ENCODE data around the gene PIGC.

The PIGC gene

DNA sequence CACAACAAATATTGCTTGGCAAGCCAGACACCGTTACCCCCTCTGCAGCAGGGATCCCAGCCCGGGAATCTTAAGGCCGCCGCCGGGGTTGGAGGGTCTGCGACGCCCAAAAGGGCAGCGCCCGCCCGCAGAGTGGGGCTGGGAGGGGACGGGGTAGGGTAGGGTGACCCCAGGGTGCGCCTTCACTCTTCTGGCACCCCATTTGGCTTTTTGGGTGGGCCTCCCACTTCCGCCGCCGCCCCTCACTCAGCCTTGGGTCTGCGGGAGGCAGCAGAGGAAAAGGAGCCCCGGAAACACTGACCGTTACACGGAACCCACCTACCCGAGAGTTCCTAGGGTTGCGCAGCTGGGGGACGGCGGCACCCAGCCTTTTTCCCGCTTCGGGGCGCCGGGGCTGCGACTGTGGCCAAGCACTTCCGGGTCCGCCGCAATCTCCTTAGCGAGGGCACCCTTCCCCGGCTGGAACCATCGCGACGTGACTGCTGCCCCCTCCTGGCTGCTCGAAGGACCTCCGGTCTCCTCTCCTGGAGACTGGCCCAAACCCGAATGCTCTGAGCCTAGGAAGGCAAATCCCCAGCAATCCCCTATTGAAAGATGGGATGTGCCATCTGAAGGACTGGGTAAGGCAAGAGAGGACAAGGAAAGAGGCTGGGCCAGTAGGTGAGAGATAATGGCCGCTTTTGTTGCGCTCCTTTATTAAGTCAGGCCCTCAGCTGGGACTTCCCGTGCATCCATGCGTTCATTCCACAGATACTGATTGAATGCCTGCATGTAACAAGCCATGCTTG is at the start of gene PIGC:
TSS of gene PIGC (minus strand) at position 404 of the 788 bp plus-strand sequence. CDS start 1,447 bp downstream, outside the sequence.
- 0 out of 2 replicates have a peak, but pooled peaks cover 9% of the 10 kb centered on the region for H4K20me1 ChIP-seq
- no peaks in the 10 kb centered on the region for H3K27me3 ChIP-seq
- H3K9ac ChIP-seq = peak within 1 kb of the TSS; percentile 96
- H3K36me3 ChIP-seq = peaks cover 33% of the 10 kb centered on the region
- H3K27ac ChIP-seq = peak within 1 kb of the TSS; percentile 95
- H3K4me3 ChIP-seq = peak within 1 kb of the TSS; percentile 93
- no peak for TF ChIP-seq Cebpa-rat (IDR thresholded peaks at IDR 0.05)
- peak within 1 kb of the TSS; percentile 87 for H3K4me2 ChIP-seq
- H3K4me1 ChIP-seq = peaks cover 18% of the 10 kb centered on the region
- H3K9me3 ChIP-seq = no peaks in the 10 kb centered on the region

DNA sequence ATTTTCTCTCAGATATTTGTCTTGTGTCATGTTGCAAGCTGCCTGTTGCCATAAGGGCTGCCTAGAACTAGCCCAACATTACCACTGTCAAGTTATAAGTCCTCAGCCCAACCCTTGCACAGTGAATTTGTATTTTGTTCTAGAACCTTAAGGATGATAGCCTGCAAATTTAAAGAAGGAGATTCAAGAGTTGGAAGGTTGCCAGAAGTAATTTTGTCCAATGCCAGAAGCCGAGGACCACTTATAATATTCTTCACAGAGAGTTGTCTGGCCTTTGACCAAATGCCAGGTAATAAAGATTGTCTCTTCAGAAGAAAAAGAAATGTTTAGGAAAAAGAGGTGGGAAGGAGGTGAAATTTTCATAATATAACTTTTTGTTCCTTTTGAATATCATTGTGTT is 48.6 kb upstream of the PIGC start:
- Histone ChIP-seq H3K9me3 (no peaks in the 10 kb centered on the region), H3K36me3 (no peaks in the 10 kb centered on the region), H3K4me2 (no peak overlapping the region), H3K27me3 (no peaks in the 10 kb centered on the region), H3K9ac (no peak overlapping the region), H3K4me3 (no peak overlapping the region), H3K4me1 (peaks cover 9% of the 10 kb centered on the region), H4K20me1 (no peaks in the 10 kb centered on the region), H3K27ac (no peak overlapping the region)
- TF ChIP-seq Cebpa-rat (IDR thresholded peaks at IDR 0.05) = no peak

DNA sequence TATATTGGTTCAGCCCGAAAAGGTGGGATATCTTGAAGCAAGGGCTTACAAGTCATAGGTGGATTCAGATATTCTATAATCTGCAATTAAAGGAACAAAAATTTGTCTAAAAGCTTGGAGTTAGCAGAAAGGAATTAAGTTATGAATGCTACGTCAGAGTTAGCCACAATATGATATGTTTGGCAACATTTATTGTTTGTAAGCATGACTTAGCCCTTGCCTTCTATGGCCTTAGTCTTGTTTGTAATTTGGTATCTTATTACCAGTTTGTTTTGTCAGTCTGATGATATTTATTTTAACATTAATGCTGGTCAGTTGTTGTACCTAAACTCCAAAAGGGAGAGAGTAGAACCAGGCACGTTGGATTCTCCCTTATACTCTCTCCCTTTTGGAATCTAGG is 46.0 kb upstream of the PIGC start:
- H3K4me2 ChIP-seq = no peak overlapping the region
- H3K27me3 ChIP-seq = no peaks in the 10 kb centered on the region
- H3K4me1 ChIP-seq = peaks cover 10% of the 10 kb centered on the region
- no peak for TF ChIP-seq Cebpa-rat (IDR thresholded peaks at IDR 0.05)
- H4K20me1 ChIP-seq = no peaks in the 10 kb centered on the region
- H3K27ac ChIP-seq = no peak overlapping the region
- no peak overlapping the region for H3K9ac ChIP-seq
- H3K4me3 ChIP-seq = no peak overlapping the region
- H3K36me3 ChIP-seq = no peaks in the 10 kb centered on the region
- no peaks in the 10 kb centered on the region for H3K9me3 ChIP-seq

DNA sequence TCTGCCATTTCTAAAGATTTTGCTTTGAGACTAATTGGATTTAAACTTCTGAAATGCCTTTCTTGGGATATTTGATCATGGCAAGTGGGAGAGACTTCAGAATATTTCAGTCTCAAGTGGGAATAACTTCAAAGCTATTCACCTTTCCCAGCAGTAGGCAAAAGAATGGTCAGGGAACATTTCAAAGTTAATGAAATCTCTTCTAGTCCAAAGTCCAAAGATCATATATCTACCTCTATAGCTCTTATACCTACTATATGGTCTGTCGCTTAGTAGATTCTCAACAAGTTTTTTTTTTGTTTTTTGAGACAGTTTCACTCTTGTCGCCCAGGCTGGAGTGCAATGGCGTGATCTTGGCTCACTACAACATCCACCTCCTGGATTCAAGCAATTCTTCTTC is 44.5 kb upstream of the PIGC start:
- H3K27me3 ChIP-seq = no peaks in the 10 kb centered on the region
- no peak overlapping the region for H3K27ac ChIP-seq
- H4K20me1 ChIP-seq = no peaks in the 10 kb centered on the region
- TF ChIP-seq Cebpa-rat (IDR thresholded peaks at IDR 0.05) = no peak
- H3K9me3 ChIP-seq = no peaks in the 10 kb centered on the region
- H3K9ac ChIP-seq = no peak overlapping the region
- no peak overlapping the region for H3K4me2 ChIP-seq
- H3K36me3 ChIP-seq = no peaks in the 10 kb centered on the region
- peaks cover 10% of the 10 kb centered on the region for H3K4me1 ChIP-seq
- H3K4me3 ChIP-seq = no peak overlapping the region

DNA sequence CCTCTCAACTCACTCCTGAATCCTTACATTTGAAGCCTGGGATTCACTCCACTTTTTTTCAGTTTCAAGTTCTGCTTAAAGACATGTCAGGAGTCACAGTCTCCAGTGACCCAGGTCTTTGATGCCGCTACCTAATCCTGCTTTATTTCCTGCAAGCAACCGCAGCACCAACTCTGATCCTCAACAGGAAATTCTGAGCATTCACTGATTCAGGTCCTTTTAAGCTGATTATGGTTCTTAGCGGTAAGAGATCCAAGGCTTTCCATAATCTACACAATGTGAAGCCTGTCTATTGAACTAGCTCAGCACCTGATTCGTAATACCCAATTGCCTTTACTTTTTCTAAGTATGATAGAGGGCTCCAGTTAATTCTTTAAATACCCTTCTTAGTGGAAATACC is 43.7 kb upstream of the PIGC start:
- no peak overlapping the region for H3K9ac ChIP-seq
- H3K4me3 ChIP-seq = no peak overlapping the region
- H3K4me1 ChIP-seq = peaks cover 10% of the 10 kb centered on the region
- peak overlapping the region; percentile 25; the same call in 1 of the 2 replicates for H3K4me2 ChIP-seq
- no peak overlapping the region for H3K27ac ChIP-seq
- TF ChIP-seq Cebpa-rat (IDR thresholded peaks at IDR 0.05) = no peak
- H3K9me3 ChIP-seq = no peaks in the 10 kb centered on the region
- no peaks in the 10 kb centered on the region for H3K36me3 ChIP-seq
- H4K20me1 ChIP-seq = no peaks in the 10 kb centered on the region
- H3K27me3 ChIP-seq = no peaks in the 10 kb centered on the region

DNA sequence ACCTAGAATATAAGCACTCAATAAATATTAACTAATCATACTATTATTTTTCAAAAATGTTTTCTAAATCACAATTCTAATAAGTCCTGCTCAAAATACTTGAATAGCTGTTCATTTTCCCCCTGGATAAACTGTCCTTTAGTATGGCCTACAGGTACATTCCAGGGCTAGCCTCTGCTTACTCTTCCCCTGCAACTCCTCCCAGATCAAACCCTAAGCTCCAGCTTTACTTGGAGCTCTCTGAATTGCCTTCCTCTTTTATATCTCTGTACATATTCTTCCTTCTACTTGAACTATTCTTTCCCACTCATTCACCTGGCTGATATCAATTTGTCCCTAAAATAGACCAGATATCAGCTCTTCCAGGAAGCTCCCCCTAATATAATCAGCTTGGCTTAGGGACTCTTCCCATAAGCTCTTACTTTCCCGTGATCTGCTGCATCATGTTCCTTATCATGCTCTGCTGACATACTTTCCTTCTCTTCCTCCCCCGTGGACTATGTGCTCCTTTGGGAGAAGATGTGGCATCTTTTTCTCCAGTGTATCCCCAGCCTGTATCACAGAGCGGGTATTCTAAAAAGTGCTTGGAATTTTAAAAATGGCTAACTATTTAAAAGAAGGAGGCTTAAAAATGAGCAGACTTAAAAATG is 43.1 kb upstream of the PIGC start:
- Histone ChIP-seq H3K9me3 (no peaks in the 10 kb centered on the region), H3K9ac (no peak overlapping the region), H4K20me1 (no peaks in the 10 kb centered on the region), H3K4me2 (peak overlapping the region; percentile 25; the same call in 1 of the 2 replicates), H3K27ac (no peak overlapping the region), H3K4me3 (no peak overlapping the region), H3K27me3 (no peaks in the 10 kb centered on the region), H3K36me3 (no peaks in the 10 kb centered on the region), H3K4me1 (peaks cover 10% of the 10 kb centered on the region)
- no peak for TF ChIP-seq Cebpa-rat (IDR thresholded peaks at IDR 0.05)

DNA sequence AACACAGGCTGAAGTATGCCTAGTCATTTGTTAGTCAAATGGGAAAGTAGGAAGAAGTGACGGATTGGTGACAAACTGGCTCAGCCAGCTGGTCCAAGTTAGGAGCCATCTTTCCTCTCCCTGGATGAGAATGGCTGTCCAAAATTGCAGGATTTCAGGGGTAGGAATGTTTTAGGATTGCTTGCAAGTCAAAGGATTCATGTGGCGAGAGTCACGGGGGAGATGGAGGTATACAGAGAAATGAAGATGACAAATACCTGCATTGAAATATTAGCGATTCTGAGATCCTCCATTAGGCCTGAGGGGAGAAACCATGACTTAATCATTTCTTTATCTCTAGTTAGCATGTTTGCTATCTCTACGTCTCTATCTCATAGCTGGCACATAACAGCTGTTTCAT is 41.8 kb upstream of the PIGC start:
- Histone ChIP-seq H3K4me3 (no peak overlapping the region), H3K9me3 (no peaks in the 10 kb centered on the region), H3K4me2 (no peak overlapping the region), H3K9ac (no peak overlapping the region), H3K27me3 (no peaks in the 10 kb centered on the region), H3K36me3 (no peaks in the 10 kb centered on the region), H3K4me1 (peaks cover 17% of the 10 kb centered on the region), H3K27ac (no peak overlapping the region), H4K20me1 (no peaks in the 10 kb centered on the region)
- TF ChIP-seq Cebpa-rat (IDR thresholded peaks at IDR 0.05) = no peak

DNA sequence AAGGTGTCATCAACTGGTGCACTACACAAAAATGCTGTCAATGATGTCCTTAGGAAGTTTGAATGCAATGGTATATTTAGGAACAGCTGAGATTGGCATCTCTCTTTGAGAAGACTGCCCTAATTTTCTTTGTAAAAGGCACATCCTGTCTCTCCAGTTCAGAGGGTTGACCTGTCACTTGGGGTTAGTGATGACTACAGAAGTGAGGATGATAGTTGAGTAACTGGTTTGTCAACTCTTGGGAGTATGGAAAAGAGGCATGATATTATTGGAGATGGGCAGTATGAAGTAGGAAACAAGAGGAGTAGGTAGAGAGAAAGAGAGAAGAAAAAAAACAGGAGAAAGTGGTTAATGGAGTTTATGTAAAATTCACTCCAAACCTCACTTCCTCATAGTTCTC is 40.4 kb upstream of the PIGC start:
- Histone ChIP-seq H4K20me1 (no peaks in the 10 kb centered on the region), H3K36me3 (no peaks in the 10 kb centered on the region), H3K4me1 (peaks cover 25% of the 10 kb centered on the region), H3K9me3 (no peaks in the 10 kb centered on the region), H3K4me3 (no peak overlapping the region), H3K27me3 (no peaks in the 10 kb centered on the region), H3K27ac (no peak overlapping the region), H3K4me2 (no peak overlapping the region), H3K9ac (no peak overlapping the region)
- TF ChIP-seq Cebpa-rat (IDR thresholded peaks at IDR 0.05) = no peak

DNA sequence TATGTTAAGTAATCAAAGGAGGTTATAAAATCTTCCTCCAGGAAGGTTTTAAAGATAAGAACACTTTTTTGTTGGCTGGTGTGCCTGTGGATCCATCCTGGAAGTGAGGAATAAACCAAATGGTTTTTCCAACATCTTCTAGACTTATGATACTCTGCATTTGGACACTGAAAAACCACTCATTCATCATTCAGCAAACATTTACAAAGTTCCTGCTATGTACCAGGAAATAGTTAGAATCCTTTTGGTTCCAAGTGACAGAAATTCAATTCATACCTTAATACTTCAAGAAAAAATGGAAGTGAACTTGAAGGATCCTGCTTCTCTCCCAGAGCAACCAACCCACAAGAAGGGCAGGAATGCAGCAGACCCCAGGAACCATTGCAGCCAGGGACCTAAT is 39.6 kb upstream of the PIGC start:
- H3K9ac ChIP-seq = no peak overlapping the region
- H3K4me2 ChIP-seq = no peak overlapping the region
- H3K4me1 ChIP-seq = peaks cover 25% of the 10 kb centered on the region
- H3K4me3 ChIP-seq = no peak overlapping the region
- H3K27ac ChIP-seq = no peak overlapping the region
- no peaks in the 10 kb centered on the region for H3K9me3 ChIP-seq
- TF ChIP-seq Cebpa-rat (IDR thresholded peaks at IDR 0.05) = no peak
- H4K20me1 ChIP-seq = no peaks in the 10 kb centered on the region
- H3K36me3 ChIP-seq = no peaks in the 10 kb centered on the region
- no peaks in the 10 kb centered on the region for H3K27me3 ChIP-seq

DNA sequence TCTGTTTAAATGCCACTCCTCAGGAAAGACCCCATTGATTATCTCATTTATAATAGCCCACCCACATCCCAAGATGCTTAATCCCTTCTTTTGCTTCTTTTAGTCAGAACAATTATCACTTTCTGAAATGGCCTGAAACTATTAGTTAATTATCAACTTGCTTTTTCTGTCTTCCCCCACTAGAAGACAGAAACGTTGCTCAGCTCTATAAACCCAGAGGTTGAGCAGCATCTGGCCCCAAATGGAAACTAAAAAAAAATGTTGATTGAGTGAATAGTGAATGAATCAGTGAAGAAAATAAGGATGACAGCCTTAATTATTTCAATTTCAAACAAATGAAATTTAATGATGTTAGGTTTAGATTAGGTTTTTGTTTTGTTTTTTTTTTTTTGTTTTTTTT is 38.2 kb upstream of the PIGC start:
- Histone ChIP-seq H3K4me1 (peaks cover 16% of the 10 kb centered on the region), H3K27me3 (no peaks in the 10 kb centered on the region), H3K36me3 (no peaks in the 10 kb centered on the region), H3K9ac (no peak overlapping the region), H3K4me3 (no peak overlapping the region), H3K4me2 (no peak overlapping the region), H4K20me1 (no peaks in the 10 kb centered on the region), H3K9me3 (no peaks in the 10 kb centered on the region), H3K27ac (no peak overlapping the region)
- no peak for TF ChIP-seq Cebpa-rat (IDR thresholded peaks at IDR 0.05)
